Upper lobe of right lung (tissue), 1 donor: Measurements from ENCODE around the gene SEMA7A. TPM values are rescaled to one million over a fixed set of nuclear protein-coding genes. Genes with fewer than 3 reads are reported as not detected.

ENCODE experiments used
- ATAC-seq: fragments of 200-7000 bp; cut with Tn5 transposase; one replicate; pipeline ENCODE4 v1.9.1; 2020; ENCODE audit warnings: mild to moderate bottlenecking, moderate library complexity
- DNase-seq: peaks from one replicate; pipeline ENCODE4 v3.0.0-alpha.2; 2020
- H3K27ac ChIP-seq: fragments of 200-600 bp; one replicate; pipeline ENCODE4 v1.8.0; 2022
- H3K27me3 ChIP-seq: fragments of 200-600 bp; one replicate; pipeline ENCODE4 v1.8.0; 2022; ENCODE audit warnings: mild to moderate bottlenecking
- H3K36me3 ChIP-seq: fragments of 200-600 bp; one replicate; pipeline ENCODE4 v1.8.0; 2022
- H3K4me1 ChIP-seq: fragments of 200-600 bp; one replicate; pipeline ENCODE4 v1.8.0; 2022
- H3K4me3 ChIP-seq: fragments of 200-600 bp; one replicate; pipeline ENCODE4 v1.8.0; 2022; ENCODE audit warnings: mild to moderate bottlenecking
- H3K9me3 ChIP-seq: fragments of 200-600 bp; one replicate; pipeline ENCODE4 v1.8.0; 2022
- CTCF ChIP-seq: fragments of 200-600 bp; IDR thresholded peaks from one replicate; pipeline ENCODE4 v1.8.0; 2022; ENCODE audit warnings: antibody characterized with exemption
- intact Hi-C: fragments of 100-400 bp; cut with DNase I; formaldehyde crosslinking; loops from one replicate; pipeline ENCODE4 v1.11.0; 2022
- total RNA-seq: library from RNA; stranded (reverse); fragmentation: NEBNext Ultra II Directional; extraction: Animal tissue kit (Norgen Biotek cat#: 25700); gene quantifications from one replicate; pipeline ENCODE4 v1.2.1, GENCODE V29; 2021
- donor health status: DM: no; HTN: yes; CAD: no; lungs with severe emphysema.

Gene SEMA7A
- total RNA-seq, 1 donor from 2014 or later: 5.4 TPM

- Histone ChIP-seq H3K27ac (no peak overlapping the region), H3K4me1 (peaks cover 6% of the 10 kb centered on the region), H3K4me3 (no peak overlapping the region), H3K9me3 (no peaks in the 10 kb centered on the region), H3K36me3 (peaks cover 13% of the 10 kb centered on the region), H3K27me3 (no peaks in the 10 kb centered on the region)
- intact Hi-C loops: no loop called here
- DNase-seq (peak; percentile 31), ATAC-seq (no peak)
- no peak for TF ChIP-seq CTCF
Observed at GRCh38 chr15:74441248-74441941, 7.6 kb upstream of the SEMA7A start.

DNA sequence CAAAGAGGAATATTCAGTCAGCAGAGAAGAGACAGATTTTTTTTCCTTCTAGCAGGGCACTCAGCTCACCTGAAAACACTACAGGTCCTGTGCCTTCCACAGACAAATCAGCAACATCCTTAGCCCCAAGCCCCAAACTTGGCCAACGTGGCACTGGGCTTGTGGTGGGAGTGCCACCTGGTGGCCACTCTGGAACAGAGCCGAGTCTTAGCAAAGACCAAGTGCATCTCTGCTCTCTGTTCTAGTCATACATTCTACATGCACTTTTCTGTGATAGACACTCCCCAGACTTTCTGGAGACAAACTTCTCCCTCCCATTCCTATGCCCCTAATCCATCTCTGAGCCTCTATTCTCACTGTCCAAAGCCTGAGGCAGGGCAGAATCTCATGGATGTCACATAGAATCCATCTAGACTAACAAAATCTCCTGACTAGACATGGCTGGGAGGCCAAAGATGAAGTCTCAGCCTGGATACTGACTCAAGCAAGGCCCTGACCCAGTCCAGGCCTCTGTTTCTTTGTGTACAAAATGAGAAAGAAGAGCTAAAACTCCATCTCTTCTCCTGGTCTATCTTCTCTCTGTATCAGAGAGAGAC lies 5.1 kb upstream of the SEMA7A start:
- TF ChIP-seq CTCF: peak; percentile 91
- no peak overlapping the region for H3K27ac ChIP-seq
- DNase-seq (peak; percentile 81), ATAC-seq (peak; percentile 81)
- no peaks in the 10 kb centered on the region for H3K27me3 ChIP-seq
- no peaks in the 10 kb centered on the region for H3K9me3 ChIP-seq
- H3K4me3 ChIP-seq: no peak overlapping the region
- peaks cover 6% of the 10 kb centered on the region for H3K4me1 ChIP-seq
- H3K36me3 ChIP-seq: no peaks in the 10 kb centered on the region
- intact Hi-C loops: loop anchor here (2.0 kb wide), 1 partner anchor 56 kb away; no protein-coding TSS in a partner anchor

DNA sequence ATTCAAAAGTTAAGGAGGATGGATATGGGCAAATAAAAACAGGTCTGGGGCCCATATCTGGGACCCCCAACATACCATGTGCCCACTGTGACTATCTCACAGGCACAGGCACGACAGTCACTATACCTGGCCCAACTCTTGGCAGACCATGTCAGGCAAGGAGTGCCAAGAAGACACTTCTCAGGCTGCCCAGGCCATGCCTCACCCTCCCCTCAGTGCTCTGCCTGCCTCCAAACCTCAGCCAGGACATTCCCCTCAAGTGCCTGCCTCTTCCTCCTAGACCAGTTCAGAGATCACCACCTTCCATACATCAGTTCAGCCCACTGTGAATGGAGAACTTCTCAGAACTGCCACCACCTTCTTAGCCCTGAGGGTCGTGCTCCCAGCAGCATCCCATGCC lies 4.4 kb upstream of the SEMA7A start:
- DNase-seq (no peak), ATAC-seq (no peak)
- H3K27ac ChIP-seq: no peak overlapping the region
- no peaks in the 10 kb centered on the region for H3K9me3 ChIP-seq
- no peak overlapping the region for H3K4me3 ChIP-seq
- intact Hi-C loops: loop anchor here (2.0 kb wide), 1 partner anchor 55 kb away; no protein-coding TSS in a partner anchor
- no peaks in the 10 kb centered on the region for H3K36me3 ChIP-seq
- H3K27me3 ChIP-seq: no peaks in the 10 kb centered on the region
- TF ChIP-seq CTCF: no peak
- H3K4me1 ChIP-seq: peaks cover 6% of the 10 kb centered on the region

DNA sequence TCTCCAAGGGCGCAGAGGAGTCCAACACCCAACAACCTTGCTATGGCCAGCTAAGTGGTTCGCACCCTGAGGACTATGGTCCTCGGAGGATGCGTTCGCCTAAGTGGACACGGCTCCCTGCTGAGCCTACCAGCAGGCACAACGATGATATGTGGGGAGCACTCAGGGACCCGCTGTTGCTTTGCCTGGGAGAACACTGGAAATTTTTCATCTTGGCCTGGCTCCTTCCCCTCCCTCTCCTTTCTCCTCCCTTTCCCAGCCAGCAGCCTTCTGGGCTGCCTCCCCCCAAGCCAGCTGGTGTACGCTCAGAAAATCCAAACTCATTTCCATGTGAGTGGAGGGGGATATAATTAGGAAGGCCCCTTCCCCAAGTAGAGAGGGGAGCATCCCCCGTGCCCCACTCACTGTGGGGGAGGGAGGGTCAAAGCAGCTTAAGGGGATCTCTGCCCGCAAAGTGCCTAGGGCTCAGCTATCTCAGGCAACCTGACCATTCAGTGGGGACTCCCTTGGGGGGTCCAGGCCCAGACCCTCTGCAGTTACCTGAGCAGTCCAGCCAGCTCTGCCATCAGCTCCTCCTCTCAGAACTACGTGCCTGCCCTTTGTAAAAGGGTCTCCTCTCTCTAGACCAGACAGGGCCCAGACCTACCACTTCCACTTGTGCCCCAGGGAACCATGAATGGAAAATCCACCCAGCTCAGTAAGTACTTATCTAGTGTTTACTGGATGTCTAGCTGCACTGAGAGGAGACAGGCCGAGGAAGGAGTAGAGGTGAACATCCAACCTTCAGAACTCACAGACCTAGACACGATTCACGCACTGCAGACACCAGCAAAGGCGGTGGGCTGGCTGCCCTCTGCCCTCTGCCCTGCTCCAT lies 742 bp upstream of the SEMA7A start:
- no peaks in the 10 kb centered on the region for H3K9me3 ChIP-seq
- H3K36me3 ChIP-seq: no peaks in the 10 kb centered on the region
- peak overlapping the region; percentile 55 for H3K27ac ChIP-seq
- H3K27me3 ChIP-seq: peaks cover 2% of the 10 kb centered on the region
- H3K4me3 ChIP-seq: peak overlapping the region; percentile 79
- ATAC-seq (peak; percentile 1), DNase-seq (no peak)
- peaks cover 12% of the 10 kb centered on the region for H3K4me1 ChIP-seq
- intact Hi-C loops: no loop called here
- TF ChIP-seq CTCF: no peak

DNA sequence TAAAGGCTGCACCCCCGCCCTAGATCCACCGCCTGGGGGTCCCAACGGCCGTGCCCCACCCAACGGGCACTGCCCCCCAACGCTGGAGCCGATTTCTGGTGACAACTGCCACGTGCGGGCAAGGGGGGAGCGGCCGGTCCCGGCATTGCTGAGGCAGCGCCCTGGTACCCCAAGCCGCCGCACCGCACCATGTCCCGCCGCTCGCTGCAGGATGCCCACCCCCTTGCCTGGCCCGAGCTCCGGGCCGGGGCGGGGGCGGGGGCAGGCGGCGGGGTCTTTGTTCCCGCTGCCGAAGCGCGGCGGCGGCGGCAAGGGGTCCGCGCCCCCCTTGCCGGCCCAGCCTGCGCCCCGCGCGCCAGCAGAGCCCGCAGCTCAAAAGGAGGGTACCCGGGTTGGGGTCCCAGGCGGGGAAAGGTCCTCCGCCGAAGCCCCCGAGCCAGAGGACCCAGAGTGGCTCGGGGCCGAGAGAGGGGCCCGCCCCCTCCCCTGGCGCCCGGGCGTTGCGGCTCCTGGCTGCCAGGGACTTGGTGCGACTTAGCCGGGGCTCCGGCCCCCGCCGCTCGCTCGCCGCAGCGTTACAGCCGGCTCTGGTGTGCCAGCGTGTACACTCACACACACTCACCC lies 678 bp downstream of the SEMA7A start:
- peaks cover 17% of the 10 kb centered on the region for H3K4me1 ChIP-seq
- no peak for ATAC-seq
- H3K27ac ChIP-seq: peak overlapping the region; percentile 55
- no peaks in the 10 kb centered on the region for H3K9me3 ChIP-seq
- intact Hi-C loops: no loop called here
- no peak for DNase-seq
- TF ChIP-seq CTCF: no peak
- peaks cover 3% of the 10 kb centered on the region for H3K27me3 ChIP-seq
- no peaks in the 10 kb centered on the region for H3K36me3 ChIP-seq
- peak overlapping the region; percentile 79 for H3K4me3 ChIP-seq
